ENCODE measurements around the gene DLG1. TPM values are rescaled to one million over a fixed set of nuclear protein-coding genes. Genes with fewer than 3 reads are reported as not detected.

DLG1 gene
- total RNA-seq, 1 donor from 2014 or later, result 114 TPM

GRCh38 chr3:197306374-197307086, 8.1 kb upstream of the DLG1 start:
- no peaks in the 10 kb centered on the region for H3K36me3 Mint-ChIP-seq
- peak overlapping the region; percentile 89 for H3K27ac Mint-ChIP-seq
- H3K4me3 Mint-ChIP-seq, result no peak overlapping the region
- TF ChIP-seq CTCF (IDR thresholded peaks at IDR 0.05; ENCODE audit: unreplicated experiment), result no peak
- peaks cover 3% of the 10 kb centered on the region for H3K9me3 Mint-ChIP-seq
- no peak for DNase-seq (ENCODE audit: low spot score in 2 of 2, unreplicated experiment in 2 of 2)
- H3K27me3 Mint-ChIP-seq (ENCODE audit: low read depth), result no peaks in the 10 kb centered on the region
- H3K4me1 Mint-ChIP-seq, result peaks cover 34% of the 10 kb centered on the region

- Mint-ChIP-seq H3K36me3 (no peaks in the 10 kb centered on the region), H3K27me3 (ENCODE audit: low read depth) (no peaks in the 10 kb centered on the region), H3K4me1 (peaks cover 34% of the 10 kb centered on the region), H3K4me3 (no peak overlapping the region), H3K27ac (peak overlapping the region; percentile 89), H3K9me3 (no peaks in the 10 kb centered on the region)
- DNase-seq (ENCODE audit: low spot score in 2 of 2, unreplicated experiment in 2 of 2), result no peak
- no peak for TF ChIP-seq CTCF (IDR thresholded peaks at IDR 0.05; ENCODE audit: unreplicated experiment)
Observed at GRCh38 chr3:197305854-197306253, 7.4 kb upstream of the DLG1 start.

- Mint-ChIP-seq H3K27ac (no peak overlapping the region), H3K9me3 (no peaks in the 10 kb centered on the region), H3K4me3 (no peak overlapping the region), H3K4me1 (peaks cover 21% of the 10 kb centered on the region), H3K36me3 (no peaks in the 10 kb centered on the region), H3K27me3 (ENCODE audit: low read depth) (no peaks in the 10 kb centered on the region)
- no peak for TF ChIP-seq CTCF (IDR thresholded peaks at IDR 0.05; ENCODE audit: unreplicated experiment)
- DNase-seq (ENCODE audit: low spot score in 2 of 2, unreplicated experiment in 2 of 2), result no peak
Observed at GRCh38 chr3:197303452-197303851, 5.0 kb upstream of the DLG1 start.

- Mint-ChIP-seq H3K27ac (no peak overlapping the region), H3K4me1 (peaks cover 17% of the 10 kb centered on the region), H3K9me3 (no peaks in the 10 kb centered on the region), H3K4me3 (no peak overlapping the region), H3K36me3 (no peaks in the 10 kb centered on the region), H3K27me3 (ENCODE audit: low read depth) (no peaks in the 10 kb centered on the region)
- no peak for TF ChIP-seq CTCF (IDR thresholded peaks at IDR 0.05; ENCODE audit: unreplicated experiment)
- DNase-seq (ENCODE audit: low spot score in 2 of 2, unreplicated experiment in 2 of 2), result no peak
Observed at GRCh38 chr3:197302696-197303341, 4.4 kb upstream of the DLG1 start.

GRCh38 chr3:197302033-197302432, 3.6 kb upstream of the DLG1 start:
- Mint-ChIP-seq H3K4me3 (no peak overlapping the region), H3K27ac (no peak overlapping the region)

More at GRCh38 chr3:197302033-197302432, 3.6 kb upstream of the DLG1 start:
- no peak for DNase-seq (ENCODE audit: low spot score in 2 of 2, unreplicated experiment in 2 of 2)
- no peak for TF ChIP-seq CTCF (IDR thresholded peaks at IDR 0.05; ENCODE audit: unreplicated experiment)
- Mint-ChIP-seq H3K36me3 (no peaks in the 10 kb centered on the region), H3K4me1 (peaks cover 18% of the 10 kb centered on the region), H3K9me3 (no peaks in the 10 kb centered on the region), H3K27me3 (ENCODE audit: low read depth) (no peaks in the 10 kb centered on the region)
